NOMO-1 treated with DMSO at 0.1 percent for 48 hours (cell line): Measurements from ENCODE around the gene WIPF1.

Experiments
- DNase-seq: peaks from one replicate; lab custom pipeline; 2025; ENCODE audit not compliant: unreplicated experiment; lab: John Stamatoyannopoulos, UW

Gene WIPF1

DNA sequence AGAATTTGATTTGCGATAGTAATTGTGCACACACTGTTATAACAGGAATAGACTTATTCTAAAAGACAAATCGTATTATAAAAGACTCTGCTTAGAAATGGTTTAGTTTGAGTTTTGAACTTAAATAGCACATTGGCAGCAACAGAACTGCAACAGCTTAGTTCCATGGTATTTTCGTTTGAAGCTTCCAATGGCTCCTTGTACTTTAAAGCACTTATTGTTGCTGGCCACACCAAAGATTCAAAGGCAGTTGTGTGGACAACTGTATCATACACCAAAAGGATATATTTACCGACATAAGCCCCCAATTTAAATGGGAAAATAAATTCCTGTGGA, 627 bp downstream of the WIPF1 start:
- no peak for DNase-seq

- no peak for DNase-seq
These were observed 1.7 kb downstream of the WIPF1 start for GRCh38 chr2:174595891-174596397.

DNA sequence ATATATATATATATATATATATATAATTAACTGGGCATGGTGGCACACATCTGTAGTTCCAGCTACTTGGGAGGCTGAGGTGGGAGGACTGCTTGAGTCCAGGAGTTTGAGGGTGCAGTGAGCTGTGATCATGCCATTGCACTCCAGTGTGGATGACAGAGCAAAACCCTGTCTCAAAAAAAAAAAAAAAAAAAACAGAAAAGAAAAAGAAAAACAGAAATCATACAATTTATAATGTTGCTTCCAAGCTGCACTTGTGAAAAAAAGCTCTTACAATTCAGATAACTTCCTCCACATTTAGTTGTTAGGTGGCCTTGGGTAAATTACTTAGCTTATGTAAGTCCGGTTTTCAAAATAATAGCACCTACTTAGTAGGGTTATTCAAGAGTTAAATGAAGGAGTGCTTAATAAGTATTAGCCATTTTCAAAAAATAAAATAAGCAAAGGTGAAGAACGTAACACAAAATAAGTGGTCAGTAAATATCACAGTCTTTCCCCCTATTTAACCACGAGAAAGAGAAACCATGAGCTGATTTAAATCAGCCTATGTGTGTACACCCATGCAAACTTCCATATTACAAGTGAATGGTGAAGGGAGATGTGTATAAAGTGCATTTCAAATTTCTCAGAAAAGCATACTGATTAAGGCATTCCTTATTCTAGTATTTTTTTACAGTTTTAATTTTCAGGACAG, 2.3 kb downstream of the WIPF1 start:
- no peak for DNase-seq

DNA sequence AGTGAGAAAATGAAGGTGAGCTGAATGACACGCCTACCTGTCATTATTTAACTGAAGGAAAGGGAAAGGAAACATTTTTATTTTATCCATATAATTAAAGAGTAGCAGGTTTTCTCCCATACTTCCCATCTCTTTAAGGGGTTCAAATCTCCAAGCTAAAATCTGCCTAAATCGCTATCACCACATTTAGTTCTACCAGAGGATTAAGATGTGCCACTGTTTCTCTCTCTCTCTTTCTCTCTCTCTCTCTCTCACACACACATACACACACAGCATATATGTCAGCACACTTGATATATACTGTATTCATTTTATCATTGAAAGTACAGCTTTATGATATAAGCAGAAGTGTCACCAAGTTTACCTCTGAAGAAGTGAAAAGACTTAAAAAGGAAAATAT, 3.1 kb downstream of the WIPF1 start:
- DNase-seq: no peak

DNA sequence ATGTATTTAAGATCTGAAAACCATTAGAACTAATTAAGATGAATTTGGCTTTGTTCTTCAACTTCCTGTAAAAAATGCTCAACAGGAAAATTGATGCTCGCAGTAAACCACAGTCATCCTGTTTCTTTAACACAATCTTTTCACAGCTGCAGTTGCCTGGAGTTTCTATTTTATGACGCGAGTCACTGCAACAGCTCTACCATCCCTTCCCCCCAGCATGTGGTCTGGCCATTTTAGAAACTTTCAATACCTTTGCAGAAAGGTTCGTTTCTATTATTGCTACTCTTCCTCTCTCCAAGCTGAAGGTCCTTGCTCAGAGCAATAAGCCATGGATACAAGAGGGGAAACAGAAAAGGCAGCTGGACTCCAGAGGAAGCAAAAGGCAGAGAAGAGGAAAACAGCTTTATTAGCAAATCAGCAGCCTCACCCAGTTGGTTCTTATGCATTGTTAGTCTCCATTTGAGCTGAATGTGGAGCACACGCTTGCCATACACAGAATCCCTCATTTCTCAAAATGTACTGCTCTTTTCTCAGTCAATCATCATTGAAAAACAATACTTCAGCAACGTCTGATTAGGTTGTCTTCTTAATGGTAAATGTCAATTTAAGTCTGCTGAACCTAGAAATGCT, 3.9 kb downstream of the WIPF1 start:
- peak; percentile 91 for DNase-seq

- no peak for DNase-seq
These were observed 4.6 kb downstream of the WIPF1 start for GRCh38 chr2:174593041-174593440.

DNA sequence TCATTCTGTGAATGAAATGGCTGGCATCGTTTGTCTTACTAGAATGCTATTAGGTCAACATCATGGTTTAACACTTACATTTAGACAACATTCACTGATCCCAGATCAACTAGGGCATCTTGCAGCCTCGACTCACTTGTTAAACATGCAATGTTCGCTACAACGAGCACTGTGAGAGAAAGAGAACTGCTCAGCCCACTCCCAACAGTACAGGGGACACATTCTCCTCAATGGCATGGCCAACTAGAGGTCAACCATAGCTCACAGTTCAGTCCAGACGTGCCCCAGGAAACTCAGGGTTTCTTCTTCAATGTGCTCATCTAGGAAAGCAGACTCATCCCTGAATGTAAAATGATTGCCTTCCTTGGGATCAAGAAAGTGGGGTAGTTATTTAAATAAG, 5.9 kb downstream of the WIPF1 start:
- no peak for DNase-seq

DNA sequence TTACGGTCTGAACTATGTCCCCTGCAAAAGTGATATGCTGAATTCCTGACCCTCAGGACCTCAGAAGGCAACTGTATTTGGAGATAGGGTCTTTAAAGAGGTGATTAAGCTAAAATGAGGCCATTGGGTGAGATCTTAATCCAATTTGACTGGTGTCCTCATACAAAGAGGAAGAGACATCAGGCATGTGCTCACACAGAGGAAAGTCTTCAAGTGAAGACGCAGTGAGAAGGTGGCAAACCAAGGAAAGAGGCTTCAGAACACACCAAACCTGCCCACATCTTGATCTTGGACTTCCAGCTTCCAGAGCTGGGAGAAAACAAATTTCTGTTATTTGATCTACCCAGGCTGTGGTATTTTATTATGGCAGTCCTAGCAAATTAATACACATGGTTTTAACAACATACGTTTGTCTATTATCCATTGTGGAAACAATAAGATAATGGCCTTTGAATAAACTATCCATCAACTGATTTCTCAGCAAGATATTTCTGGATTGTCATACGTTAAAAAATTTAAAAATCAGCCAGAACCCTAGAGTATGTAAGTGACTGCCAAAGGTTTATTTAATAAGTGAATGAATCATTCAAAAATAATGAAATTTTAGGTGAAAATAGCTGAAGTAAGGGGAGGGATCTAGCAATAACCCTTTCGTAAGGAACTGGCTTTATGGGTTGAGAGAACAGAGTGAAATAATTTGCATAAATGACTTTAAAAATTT, 6.5 kb downstream of the WIPF1 start:
- no peak for DNase-seq

GRCh38 chr2:174590346-174590745, 7.3 kb downstream of the WIPF1 start:
- no peak for DNase-seq

DNA sequence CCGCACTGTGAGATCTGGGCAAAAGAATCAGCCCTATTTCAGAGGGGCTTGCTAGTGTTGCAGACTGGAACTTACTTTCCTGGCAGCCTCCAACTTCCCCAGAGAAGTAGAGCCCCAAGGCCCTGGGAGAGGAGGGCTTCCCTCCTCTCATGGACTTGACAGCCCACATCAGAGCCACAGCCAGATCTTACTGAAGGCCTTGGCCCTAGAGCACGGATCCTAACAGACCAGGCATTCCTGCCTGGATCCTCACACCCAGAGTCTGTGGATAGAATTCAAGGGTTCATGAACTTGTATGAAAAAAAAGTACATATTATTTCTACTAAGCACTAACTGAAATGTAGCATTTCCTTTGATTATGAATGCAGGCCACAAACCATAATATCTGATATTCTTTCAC, 8.3 kb downstream of the WIPF1 start:
- DNase-seq: no peak

GRCh38 chr2:174588463-174588862, 9.1 kb downstream of the WIPF1 start:
- no peak for DNase-seq

- no peak for DNase-seq
These were observed 10.0 kb downstream of the WIPF1 start for GRCh38 chr2:174587579-174587978.

DNA sequence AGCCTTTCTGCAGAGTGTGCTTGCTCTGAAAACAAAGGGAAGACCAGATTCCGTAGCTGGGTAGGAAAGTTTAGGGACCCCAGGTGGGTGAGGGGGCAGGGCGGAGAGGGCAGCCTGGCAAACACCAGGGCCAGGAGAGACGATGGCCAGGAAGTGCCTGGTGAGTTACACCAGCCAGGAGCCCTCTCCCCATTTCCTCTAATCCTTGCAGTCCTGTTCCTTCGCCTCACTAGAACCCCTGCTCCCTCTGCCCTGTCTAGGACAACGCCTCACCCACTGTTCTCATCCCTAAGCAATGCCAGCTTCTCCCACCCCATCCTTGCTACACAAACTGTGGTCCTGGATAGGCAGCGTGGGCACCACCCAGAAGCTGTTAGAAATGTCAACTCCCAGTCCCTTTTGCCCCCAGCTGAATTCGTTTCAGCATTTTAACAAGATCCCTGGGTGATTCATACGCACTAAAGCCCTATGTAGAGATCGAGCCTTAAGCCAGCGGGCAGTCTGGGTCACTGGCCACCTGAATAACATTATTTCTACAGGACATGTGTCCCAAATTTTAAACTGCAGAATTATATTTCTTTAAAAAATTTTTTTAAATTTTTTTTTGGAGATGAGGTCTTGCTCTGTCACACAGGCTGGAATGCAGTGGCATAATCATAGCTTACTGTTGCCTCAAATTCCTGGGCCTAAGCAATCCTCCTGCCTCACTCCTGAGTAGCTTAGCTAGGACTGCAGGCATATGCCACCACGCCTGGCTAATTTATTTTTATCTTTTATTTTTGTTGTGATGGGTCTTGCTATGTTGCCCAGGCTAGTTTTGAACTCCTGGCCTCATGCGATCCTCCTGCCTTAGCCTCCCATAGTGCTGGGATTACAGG, 10.9 kb downstream of the WIPF1 start:
- DNase-seq: no peak

GRCh38 chr2:174585657-174586252, 11.8 kb downstream of the WIPF1 start:
- no peak for DNase-seq

- no peak for DNase-seq
These were observed 12.5 kb downstream of the WIPF1 start for GRCh38 chr2:174585146-174585545.

- DNase-seq: no peak
These were observed 16.1 kb downstream of the WIPF1 start for GRCh38 chr2:174581491-174581890.

DNA sequence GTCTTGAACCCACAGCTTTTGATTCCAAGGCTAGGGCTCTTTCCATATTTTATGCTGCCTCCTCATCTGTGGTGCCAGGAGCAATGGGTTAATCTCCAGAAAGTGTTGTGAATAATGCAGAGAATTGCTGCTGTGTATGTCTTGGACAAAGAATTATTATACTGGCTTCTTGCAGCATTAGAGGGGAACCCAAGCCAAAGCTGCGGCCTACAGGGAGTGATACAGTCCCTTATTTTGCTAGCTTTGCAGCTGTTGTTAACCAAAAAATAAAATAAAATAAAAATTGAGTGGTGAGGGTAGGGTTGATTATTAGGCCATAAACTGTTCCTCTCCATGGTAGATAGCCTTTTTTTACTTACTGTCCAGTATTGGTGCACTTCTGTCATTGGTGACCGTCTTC, 16.7 kb downstream of the WIPF1 start:
- no peak for DNase-seq

DNA sequence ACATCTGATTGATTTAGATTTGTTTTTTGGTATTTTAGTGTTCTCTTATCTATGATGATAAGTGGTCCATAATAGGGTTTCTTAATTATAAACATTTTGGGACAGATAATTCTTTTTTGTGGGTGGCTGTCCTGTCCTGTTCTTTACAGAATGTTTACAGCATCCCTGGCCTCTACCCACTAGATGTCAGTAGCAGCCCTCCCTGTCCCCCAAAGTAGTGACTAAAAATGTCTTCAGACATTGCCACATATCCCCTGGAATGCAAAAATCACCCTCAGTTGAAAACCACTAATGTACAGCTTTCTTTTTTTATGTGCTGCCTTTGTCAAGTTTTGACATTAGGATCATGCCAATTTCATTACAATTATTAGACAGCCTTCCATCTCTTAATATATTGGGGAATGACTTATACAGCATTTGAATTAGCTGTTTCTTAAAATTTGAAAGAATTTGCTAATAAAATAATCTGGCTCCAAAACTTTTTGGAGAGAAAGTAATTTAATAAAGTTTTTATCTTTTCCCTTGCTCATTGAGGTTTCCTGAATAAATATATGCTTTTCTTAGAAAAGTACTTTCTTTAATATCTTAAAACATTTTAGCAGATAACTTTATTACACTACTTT, 19.5 kb downstream of the WIPF1 start:
- DNase-seq: peak; percentile 71

DNA sequence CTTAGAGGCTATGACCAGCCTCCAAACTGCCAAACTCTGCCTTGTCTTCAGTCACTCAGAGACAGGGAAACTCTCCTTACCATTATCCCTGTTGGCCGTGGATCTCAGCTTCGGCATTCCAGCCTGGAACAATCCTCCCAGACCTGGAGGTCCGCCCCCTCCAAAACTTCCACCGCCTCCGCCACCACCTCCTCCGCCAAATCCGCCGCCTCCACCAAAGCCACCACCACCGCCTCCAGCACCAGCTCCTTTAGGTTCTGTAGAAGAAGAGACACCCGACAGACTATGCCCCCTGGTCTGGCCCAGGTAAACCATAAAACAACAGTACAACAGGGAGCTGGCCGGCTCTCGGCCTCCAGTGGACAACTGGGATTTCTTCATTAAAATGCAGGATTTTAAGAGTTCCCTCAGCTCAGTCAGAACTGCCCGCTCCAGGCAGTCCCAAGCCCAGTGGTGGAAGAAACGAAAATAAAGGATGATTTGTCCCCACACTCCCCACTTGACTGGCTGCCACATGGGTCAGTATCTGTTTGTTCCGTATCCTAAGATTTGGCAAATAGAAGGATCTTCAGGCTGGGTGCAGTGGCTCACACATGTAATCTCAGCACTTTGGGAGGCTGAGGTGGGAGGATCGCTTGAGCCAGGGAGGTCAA, 22.4 kb downstream of the WIPF1 start:
- DNase-seq: no peak

- DNase-seq: no peak
These were observed 22.9 kb downstream of the WIPF1 start for GRCh38 chr2:174574657-174575056.
